ENCODE results near the gene MATN1.

Gene MATN1

DNA sequence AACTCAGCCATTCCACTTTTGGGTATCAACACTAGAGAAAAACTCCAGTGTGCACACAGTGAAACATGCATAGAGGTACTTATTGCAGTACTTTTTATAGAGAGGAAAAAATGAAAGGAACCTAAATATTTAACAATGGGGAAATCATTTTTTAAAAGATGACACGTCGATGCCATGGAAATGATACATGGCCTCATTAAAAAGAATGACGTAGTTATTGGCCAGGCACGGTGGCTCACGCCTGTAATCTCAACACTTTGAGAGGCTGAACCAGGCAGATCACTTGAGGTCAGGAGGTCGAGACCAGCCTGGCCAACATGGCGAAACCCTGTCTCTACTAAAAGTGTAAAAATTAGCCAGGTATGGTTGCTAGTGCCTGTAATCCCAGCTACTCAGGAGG, 42.5 kb downstream of the MATN1 start:
- DNase-seq (ENCODE audit: low read depth in 2 of 2), result no peak

DNA sequence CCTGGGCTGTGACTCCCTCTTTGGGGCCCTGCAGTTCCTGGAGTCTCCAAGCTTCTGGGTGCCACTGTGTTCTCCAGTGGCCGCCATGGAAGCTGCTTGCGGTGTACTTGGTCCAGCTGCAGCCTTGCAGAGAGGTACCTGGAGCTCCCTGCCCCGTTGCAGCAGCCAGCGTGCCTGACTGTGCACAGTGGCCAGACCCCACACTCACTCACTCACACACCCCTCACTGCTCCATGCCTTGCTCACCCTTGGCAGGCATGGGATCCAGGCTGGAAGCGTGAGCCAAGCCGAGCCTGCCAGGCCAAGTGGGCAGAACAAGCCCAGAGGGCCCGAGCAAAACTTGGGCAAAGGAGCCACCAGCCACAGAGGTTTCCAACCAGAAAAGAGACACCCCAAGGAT, 43.0 kb downstream of the MATN1 start:
- no peak for DNase-seq (ENCODE audit: low read depth in 2 of 2)

DNA sequence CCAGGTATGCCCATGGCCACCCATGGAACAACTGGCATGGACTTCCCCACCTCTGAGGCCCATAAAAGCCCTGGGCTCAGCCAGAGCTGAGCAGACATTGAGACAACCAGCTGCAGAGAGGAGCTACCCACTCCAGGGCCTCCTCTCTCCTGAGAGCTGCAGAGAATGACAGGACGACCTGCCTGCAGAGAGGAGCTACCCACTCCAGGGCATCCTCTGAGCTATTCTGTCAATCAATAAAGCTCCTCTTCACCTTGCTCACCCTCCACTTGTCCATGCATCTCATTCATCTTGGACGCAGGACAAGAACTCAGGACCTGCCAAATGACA, 43.4 kb downstream of the MATN1 start:
- no peak for DNase-seq (ENCODE audit: low read depth in 2 of 2)

DNA sequence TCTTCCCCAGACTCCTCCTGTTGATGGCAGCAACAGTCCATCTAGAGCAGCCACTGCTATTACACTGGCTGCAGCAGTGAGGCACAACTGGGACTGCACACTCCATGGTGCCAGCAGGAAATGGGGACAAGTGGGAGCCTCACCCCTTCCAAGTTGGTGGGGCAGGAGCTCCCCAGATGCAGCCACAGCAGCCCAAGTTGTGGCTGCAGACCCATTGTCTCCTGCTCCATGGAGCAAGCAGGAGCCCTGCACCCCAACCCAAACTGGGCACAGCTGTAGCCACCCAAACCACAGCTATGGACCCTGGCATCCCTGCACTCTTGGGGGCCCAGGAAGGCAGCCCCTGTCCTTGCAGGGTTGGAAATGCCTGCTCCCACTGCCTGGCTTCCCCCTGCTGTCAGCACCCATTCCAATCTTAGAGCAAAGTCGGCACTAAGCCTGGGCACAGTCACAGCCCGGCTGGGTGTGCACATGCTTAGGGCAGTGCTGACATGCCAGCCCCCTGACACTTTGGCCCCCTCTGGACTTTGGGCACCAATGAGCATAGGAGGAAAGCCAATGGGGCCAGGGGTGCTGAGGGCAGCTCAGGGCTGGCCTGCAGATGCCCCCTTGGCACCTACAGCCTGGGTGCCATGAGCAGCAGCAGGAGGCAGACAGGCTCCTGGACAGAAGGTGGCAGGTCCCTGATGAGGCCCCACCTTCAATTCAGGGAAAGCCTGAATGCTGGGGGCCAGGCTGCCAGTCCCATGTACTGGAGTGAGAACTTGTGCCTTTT, 44.0 kb downstream of the MATN1 start:
- no peak for DNase-seq (ENCODE audit: low read depth in 2 of 2)

DNA sequence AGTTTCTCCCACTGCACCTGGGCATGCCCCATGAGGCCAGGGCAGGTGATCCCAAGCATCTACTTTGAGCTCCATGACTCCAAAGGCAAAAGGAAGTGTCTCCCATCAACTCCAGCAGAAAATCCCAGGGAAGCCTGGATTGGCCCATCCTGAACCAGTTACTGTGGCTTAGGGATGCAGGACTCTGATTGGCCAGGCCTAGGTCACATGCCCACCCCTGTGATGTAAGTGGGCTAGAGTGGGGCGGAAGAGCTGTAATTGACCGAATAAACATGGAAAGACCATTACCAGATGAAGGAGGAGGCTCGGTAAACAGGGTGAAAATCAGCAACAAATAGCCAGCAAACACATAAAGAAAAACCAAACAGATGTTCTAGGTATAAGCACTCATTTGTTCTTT, 45.2 kb downstream of the MATN1 start:
- no peak for DNase-seq (ENCODE audit: low read depth in 2 of 2)

DNA sequence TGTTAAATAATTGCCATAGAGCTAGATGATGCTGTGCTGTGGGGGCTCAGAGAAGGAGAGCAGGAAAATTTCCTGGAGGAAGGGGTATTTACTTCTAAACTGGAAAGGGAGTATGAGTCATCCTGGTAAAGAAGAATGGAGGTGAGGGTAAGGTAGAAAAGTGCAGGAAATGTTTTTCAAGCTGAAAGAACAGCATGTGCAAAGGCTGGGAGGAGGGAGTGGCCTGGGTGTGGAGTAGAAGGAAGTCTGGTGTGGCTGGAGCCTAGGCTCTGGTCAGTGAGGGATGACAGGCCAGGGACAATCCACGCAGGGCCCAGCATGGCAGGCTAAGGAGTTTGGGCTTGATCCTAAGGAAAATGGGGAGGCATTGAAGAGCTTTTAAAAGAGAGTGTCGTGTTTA, 45.9 kb downstream of the MATN1 start:
- DNase-seq (ENCODE audit: low read depth in 2 of 2), result no peak

DNA sequence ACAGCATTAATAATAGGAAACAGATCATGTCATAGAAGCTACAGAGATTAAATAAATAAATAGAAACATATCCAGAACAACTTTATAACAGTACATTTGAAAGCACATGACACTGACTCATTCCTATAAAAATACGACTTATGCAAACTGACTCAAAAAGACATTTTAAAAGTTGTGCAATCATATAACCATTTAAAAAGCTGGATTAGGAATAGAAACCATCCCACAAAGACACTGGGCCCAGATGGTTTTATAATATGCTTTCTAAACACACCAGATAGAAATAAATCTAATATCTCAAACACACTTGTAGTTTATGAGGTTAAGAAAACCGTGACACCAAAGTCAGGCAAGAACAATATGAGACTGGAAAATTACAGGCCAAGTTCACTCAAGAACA, 47.6 kb downstream of the MATN1 start:
- DNase-seq (ENCODE audit: low read depth in 2 of 2), result no peak

DNA sequence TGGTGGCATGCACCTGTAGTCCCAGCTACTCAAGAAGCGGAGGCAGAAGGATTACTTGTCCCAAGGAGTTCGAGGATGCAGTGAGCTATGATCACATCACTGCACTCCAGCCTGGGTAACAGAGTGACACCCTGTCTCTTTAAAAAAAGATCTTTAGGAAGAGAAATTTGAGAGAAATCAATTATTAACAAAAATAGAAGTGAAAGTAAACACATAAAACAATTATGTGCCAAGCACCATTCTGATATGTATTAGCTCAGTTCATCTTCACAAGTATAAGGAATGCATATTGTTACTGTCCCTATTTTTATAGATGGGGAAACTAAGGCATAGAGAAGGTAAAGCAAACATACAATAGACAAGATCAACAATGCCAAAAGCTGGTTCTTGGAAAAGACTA, 48.1 kb downstream of the MATN1 start:
- DNase-seq (ENCODE audit: low read depth in 2 of 2), result no peak

DNA sequence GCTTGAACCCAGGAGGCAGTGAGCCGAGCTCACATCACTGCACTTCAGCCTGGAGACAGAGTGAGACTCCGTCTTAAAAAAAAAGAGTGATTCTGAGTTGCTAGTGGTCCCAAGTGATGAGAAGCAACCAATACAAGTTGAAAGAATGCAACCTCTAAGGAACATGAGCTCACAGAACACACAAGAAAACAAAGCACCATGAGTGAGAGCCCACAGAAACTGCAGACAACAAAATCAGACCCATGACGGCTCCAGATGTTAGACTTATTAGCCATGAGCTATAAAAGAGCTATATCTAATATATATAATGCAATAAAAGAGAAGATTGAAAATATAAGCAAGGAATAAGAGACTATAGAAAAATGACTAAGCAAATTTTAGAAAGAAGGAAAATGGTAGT, 50.0 kb downstream of the MATN1 start:
- no peak for DNase-seq (ENCODE audit: low read depth in 2 of 2)

DNA sequence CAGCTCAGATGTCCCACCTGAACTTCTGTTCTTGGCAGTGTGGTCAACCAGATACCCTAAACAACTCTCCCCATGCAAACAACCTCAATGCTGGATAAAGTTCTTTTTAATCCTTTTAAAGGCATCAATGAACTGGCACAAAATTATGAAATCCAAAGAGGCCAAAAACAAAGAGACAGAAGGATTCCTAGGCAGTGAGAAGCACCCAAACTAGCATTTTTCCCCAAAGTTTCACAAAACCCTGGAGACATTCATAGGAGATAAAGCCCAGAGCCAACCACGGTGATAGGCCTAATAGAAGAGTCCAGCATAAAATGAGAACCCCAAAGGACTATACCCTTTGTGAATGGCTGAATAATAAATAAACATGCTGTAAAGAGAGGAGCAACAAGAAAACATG, 50.7 kb downstream of the MATN1 start:
- DNase-seq (ENCODE audit: low read depth in 2 of 2), result no peak

DNA sequence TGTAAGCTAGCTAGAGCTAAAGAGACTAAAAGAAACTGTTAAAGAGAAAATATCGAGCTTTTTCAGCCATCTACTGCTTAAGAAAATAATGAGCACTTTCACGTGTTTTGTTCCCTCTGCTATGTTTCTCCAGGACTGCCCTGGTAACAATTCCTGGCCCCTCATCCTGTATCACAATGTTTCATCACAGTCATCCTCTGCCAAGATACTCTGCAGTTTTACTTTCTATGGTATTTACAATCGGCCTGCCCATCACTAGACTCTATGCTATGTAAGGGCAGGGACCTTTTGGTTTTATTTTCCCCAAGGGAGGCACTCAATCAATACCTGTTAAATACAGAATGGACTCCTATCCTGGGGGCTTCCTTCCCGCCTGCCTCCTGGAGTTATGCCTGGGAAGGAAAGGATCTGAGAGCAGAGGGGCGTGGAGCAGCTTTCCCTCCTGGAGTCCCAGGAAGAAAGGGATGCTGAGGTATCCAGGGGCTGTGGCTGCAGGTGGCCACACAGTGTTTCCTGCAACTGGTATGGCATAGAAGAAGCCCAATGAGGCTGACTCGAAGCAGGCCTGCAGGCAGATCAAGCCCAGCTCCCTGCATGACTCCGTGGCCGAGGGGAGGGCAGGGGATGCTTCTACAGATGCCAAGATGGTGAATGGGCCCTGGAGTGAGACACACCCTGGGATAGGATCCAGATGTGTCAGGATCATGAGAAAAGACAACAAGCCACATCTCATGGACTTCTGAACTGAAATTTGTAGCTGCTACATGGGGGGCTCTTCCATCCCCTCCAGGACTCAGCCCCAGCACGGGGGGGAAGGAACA, 52.9 kb downstream of the MATN1 start:
- no peak for DNase-seq (ENCODE audit: low read depth in 2 of 2)

DNA sequence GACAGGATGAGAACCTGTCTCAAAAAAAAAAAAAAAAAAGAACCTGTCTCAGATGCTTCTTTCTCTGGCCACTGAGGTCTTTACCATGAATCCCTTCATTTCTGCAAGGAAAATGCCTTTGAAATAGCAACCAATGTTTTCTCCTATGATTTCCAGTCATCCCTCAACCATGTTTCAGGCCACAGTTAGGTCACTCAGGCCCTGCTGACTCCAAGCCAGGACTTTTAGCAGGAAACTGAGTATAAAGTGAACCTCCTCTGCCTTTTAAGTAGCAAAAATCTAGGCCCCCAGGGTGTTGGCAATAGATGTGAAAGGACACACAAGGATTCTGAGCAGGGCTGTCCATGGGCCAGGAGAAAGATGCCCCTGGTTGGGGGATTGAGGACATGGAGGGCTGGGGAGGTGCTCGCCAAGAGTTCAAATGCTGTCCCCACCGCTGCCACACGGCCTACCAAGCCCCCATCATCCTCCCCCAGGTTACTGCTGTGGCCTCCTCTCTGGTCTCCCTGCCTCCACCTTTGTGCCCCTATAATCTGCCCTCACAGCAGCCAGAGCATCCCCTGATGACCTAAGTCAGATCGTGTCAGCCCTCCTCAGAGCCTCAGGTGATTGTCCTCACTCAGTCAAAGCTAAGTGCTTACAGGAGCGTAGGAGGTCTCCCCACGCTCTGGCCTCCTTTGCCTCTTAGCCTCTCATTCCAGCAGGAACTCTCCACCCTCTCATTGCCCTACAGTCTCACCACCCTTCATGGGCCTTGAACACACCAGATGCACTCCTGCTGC, 54.6 kb downstream of the MATN1 start:
- no peak for DNase-seq (ENCODE audit: low read depth in 2 of 2)

DNA sequence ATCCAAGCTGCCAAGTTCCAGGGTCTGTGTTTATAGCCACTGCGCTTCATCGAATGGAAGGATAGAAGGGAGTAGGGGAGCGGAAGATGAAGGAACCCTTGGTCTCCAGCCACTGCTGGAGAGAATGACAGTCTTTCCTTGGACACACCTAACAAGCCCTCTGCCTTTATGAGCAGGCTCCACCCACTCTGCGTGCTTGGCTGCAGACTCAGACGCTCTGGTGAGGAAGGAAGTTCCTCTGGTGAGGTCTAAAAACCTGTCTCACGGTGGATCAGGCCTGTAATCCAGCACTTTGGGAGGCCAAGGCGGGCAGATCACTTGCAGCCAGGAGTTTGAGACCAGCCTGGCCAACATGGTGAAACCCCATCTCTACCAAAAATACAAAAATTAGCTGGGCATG, 55.4 kb downstream of the MATN1 start:
- no peak for DNase-seq (ENCODE audit: low read depth in 2 of 2)

DNA sequence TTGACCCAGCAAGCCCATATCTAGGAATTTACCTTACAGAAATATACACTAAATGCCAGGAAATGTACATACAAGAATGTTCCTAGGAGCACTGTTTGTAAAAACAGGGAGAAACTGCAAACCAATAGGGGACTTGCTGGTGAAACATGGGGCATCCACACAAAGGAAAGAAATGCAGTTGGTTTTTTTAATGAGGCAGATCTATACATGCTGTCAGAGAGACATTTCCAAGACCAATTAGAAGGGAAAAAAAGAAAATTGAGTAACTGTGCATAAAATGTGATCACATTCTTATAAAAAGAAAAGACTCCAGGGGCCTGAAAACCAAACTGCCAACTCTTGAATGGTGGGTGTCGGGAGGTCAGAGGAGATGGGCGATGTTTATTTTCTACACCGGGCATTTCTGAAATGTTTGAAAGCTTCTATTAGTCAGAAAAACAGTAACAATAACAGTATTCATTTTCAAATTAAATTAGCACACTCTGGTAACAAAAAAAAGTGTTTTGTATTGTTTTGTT, 56.6 kb downstream of the MATN1 start:
- DNase-seq (ENCODE audit: low read depth in 2 of 2), result no peak

DNA sequence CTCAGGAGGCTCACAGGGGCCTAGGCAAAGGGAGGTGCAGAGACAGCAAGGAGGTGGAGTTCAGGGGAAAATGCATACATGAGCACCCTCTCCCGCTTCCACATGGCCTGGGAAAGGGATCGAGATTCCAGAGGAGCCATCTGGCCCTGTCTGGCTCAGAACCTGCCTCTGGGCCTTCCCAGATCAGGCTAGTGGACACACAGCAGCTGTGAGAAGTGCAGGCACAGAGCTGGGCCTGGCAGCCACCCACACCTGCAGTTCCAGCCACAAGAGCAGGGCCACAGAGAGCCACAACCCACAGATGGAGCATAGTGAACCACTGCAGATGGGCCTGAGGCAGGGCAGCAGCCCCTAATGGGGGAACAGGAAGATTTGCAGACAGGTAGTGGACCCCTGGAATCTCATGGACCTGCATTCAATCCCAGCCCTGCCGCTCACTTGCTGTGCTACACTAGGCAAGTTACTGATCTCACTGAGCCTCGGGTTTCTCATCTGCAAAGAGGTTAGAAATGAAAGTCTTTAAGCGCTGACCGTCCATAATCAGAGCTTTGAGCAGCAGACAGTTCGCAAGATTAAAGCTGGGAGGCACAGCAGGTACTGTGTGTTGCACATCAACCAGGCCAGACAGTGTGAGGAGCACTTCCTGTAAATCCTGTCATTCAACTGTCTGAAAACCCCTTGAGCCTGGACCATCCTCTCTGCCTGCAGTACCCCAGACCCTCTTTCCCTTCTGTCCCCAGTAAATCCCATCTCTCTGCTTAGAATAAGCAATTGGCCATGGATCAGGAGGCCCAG, 58.0 kb downstream of the MATN1 start:
- DNase-seq (ENCODE audit: low read depth in 2 of 2), result no peak

DNA sequence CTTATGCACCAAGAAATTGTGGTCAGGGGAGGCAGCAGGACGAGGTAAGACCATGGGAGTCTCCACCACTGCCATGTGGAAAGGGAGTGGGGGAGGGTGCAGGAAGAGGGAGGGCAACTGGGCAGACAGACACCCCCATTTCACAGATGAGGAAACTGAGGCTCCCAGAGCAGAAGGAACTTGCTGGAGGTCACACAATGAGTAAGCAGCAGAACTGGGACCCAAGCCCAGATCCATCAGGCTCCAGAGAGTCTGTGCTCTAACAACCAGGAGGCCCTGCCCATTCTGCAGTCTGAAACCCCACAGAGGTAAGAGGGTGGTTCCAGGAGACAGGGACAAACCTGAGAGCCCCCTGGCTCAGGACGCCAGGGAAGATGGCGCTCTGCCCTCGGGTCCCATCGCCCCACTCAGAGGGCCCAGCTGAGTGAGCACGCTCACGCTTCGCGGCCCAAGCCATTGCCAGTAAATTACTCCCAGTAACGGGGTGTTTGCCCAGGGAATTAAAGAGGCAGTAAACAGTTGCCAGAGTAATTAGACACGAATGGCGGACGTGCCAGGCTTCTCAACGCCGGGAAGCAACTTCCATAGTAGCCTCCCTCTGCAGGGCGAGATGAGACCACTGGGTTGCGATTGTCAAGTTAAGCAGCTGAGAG, 59.2 kb downstream of the MATN1 start:
- no peak for DNase-seq (ENCODE audit: low read depth in 2 of 2)

DNA sequence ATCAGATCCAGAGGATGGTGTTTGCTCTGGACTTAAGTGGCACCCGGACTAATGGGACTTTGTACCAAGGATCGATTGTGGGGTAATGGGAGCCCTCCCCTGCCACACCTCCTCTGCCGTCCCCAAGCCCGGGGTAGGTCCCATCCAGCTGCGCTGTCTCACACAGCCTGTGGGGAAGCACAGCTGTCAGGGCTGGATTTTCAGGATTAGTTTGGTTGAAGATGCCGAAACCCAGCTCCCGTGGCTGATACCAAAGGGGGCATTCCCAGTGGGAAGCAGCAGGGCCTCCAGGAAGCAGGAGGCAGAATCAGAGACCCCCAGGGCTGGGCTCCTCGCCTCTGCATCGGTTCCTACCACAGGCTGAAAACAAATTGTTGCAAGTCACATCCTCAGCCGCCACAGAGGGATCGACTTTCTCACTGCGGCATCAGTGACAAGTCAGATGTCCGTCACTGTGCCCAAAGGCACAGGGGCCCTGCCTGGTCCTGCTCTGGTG, 59.7 kb downstream of the MATN1 start:
- no peak for DNase-seq (ENCODE audit: low read depth in 2 of 2)

DNA sequence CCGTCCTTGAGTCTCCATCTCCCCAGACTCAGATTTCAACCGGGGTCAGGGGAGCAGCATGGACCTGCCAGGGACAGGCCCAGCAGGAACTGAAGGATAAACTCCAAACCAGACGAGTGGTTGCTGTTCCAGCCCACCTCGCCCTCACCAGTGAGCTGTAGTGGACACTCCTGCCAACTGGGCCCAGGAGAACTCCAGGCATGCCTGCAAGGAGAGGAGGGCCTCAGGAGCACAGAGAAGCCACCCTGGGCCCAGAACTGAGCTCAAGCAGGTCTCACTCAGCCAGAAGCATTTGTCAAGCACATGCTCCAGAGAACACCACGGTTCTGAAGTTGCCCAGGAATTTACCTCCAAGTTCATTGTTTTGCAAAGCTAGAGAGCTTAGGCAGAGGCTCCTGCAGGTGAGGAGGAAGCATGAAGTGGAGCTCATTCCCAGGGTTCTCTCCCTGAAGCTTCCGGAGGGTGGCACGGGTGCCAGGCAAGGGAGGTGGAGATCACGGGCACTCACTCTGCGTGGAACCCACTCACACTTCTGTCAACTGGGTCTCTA, 61.0 kb downstream of the MATN1 start:
- no peak for DNase-seq (ENCODE audit: low read depth in 2 of 2)

DNA sequence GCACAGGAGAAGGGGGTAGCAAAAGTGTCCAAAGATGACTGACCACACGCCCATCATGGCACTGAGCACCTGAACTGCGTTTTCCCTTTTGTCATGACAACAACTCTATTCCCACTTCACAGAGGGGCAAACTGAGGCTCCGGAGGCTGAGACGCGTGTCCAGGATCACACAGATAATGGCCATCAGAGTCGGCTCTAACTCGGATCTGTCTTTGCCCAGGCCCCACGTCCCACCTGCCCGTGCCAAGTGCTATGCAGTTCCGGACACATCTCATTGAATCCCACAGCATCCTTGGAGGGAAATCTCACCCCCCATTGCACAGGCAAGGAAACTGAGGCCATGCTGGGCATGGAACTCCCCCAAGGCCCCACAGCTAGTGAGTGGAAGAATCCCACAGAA, 62.1 kb downstream of the MATN1 start:
- DNase-seq (ENCODE audit: low read depth in 2 of 2), result no peak
